SK-N-SH treated with all-trans-retinoic acid at 6 μM for 48 hours (cell line): ENCODE measurements around the gene HTR1D.

Experiments used
- ARNTL ChIP-seq: fragments of 450-650 bp; formaldehyde crosslinking; IDR thresholded peaks from 2 replicates; pipeline ENCODE4 v1.5.0; 2020; ENCODE audit warnings: low read depth, mild to moderate bottlenecking, moderate library complexity, borderline replicate concordance
- TCF4 ChIP-seq: fragments of 250-450 bp; sonication (Bioruptor Pico); IDR thresholded peaks from 2 replicates; pipeline ENCODE4 v1.8.0; 2021; ENCODE audit warnings: mild to moderate bottlenecking, moderate library complexity, borderline replicate concordance
- TOX ChIP-seq: fragments of 250-450 bp; sonication (Bioruptor Pico); IDR thresholded peaks from 2 replicates; pipeline ENCODE4 v1.8.0; 2021; ENCODE audit warnings: mild to moderate bottlenecking, moderate library complexity, borderline replicate concordance
- ZNF70 ChIP-seq: fragments of 450-650 bp; formaldehyde crosslinking; IDR thresholded peaks from 2 replicates; pipeline ENCODE4 v1.5.0; 2020; ENCODE audit warnings: mild to moderate bottlenecking, moderate library complexity
- TF ChIP-seq, protein P1 (sequence below): fragments of 250-450 bp; sonication (Bioruptor Pico); IDR thresholded peaks from 2 replicates; pipeline ENCODE4 v1.8.0; 2020; ENCODE audit warnings: mild to moderate bottlenecking, moderate library complexity, borderline replicate concordance

- TF ChIP-seq, protein P1, sequence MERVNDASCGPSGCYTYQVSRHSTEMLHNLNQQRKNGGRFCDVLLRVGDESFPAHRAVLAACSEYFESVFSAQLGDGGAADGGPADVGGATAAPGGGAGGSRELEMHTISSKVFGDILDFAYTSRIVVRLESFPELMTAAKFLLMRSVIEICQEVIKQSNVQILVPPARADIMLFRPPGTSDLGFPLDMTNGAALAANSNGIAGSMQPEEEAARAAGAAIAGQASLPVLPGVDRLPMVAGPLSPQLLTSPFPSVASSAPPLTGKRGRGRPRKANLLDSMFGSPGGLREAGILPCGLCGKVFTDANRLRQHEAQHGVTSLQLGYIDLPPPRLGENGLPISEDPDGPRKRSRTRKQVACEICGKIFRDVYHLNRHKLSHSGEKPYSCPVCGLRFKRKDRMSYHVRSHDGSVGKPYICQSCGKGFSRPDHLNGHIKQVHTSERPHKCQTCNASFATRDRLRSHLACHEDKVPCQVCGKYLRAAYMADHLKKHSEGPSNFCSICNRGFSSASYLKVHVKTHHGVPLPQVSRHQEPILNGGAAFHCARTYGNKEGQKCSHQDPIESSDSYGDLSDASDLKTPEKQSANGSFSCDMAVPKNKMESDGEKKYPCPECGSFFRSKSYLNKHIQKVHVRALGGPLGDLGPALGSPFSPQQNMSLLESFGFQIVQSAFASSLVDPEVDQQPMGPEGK = no peak
- TF ChIP-seq ZNF70 (CRISPR knock-in tag) = no peak
- TF ChIP-seq TCF4 = no peak
- TF ChIP-seq ARNTL (CRISPR knock-in tag) = no peak
- no peak for TF ChIP-seq TOX (CRISPR knock-in tag)
Observed at GRCh38 chr1:23187637-23188036, 29.7 kb downstream of the HTR1D start.
